Measurements from ENCODE around the gene SPAG17. TPM values are rescaled to one million over a fixed set of nuclear protein-coding genes. Genes with fewer than 3 reads are reported as not detected.

The SPAG17 gene
- polyA plus RNA-seq, 1 donor from 2014 or later: not detected

- Mint-ChIP-seq H3K4me1 (peaks cover 7 to 9% (median 8%) of the 10 kb centered on the region in 3 donors), H3K27me3 (no peaks in the 10 kb centered on the region), H3K9me3 (no peaks in the 10 kb centered on the region), H3K27ac (no peak overlapping the region), H3K36me3 (peaks cover 8% of the 10 kb centered on the region), H3K4me3 (no peak overlapping the region)
These were observed 263.0 kb downstream of the SPAG17 start for GRCh38 chr1:117921991-117922390.

- Mint-ChIP-seq H3K27ac (no peak overlapping the region), H3K27me3 (no peaks in the 10 kb centered on the region), H3K9me3 (no peaks in the 10 kb centered on the region), H3K4me3 (no peak overlapping the region), H3K4me1 (peaks cover 0 to 3% (median 2%) of the 10 kb centered on the region in 3 donors), H3K36me3 (peaks cover 23% of the 10 kb centered on the region)
These were observed 265.7 kb downstream of the SPAG17 start for GRCh38 chr1:117919376-117919775.

GRCh38 chr1:117911051-117911450 lies 274.0 kb downstream of the SPAG17 start:
- Mint-ChIP-seq H3K9me3 (no peaks in the 10 kb centered on the region), H3K27me3 (no peaks in the 10 kb centered on the region), H3K27ac (no peak overlapping the region), H3K4me3 (no peak overlapping the region), H3K36me3 (peaks cover 18% of the 10 kb centered on the region), H3K4me1 (no peaks in the 10 kb centered on the region)

GRCh38 chr1:117905019-117905418 lies 280.0 kb downstream of the SPAG17 start:
- Mint-ChIP-seq H3K36me3 (peaks cover 21% of the 10 kb centered on the region), H3K4me3 (no peak overlapping the region), H3K4me1 (no peaks in the 10 kb centered on the region), H3K9me3 (no peaks in the 10 kb centered on the region), H3K27ac (no peak overlapping the region), H3K27me3 (no peaks in the 10 kb centered on the region)

GRCh38 chr1:117904485-117904884 lies 280.5 kb downstream of the SPAG17 start:
- Mint-ChIP-seq H3K4me1 (no peaks in the 10 kb centered on the region), H3K4me3 (no peak overlapping the region), H3K36me3 (peaks cover 21% of the 10 kb centered on the region), H3K27ac (no peak overlapping the region), H3K9me3 (no peaks in the 10 kb centered on the region), H3K27me3 (no peaks in the 10 kb centered on the region)
